IMR-90 (cell line): ENCODE results near the gene SALL4. TPM values are rescaled to one million over a fixed set of nuclear protein-coding genes. Genes with fewer than 3 reads are reported as not detected.
A peak's percentile ranks its signal among the peaks of the same experiment; 100 is the strongest.

Experiments
- ATAC-seq: fragments of 200-7000 bp; cut with Tn5 transposase; 2 replicates; pipeline ENCODE4 v1.9.1; 2020; ENCODE audit warnings: low read depth, mild to moderate bottlenecking, moderate library complexity
- BruUV-seq: library from RNA; stranded (reverse); fragments of 400-500 nt; replicated peaks from 2 replicates; lab custom pipeline; 2021; lab: Mats Ljungman, UMichigan
- CTCF ChIA-PET: fragments of 300-600 bp; formaldehyde crosslinking; extraction: SDS; loops from one replicate; lab custom pipeline; 2021; ENCODE audit warnings: antibody characterized with exemption; lab: Yijun Ruan, JAX
- POLR2A ChIA-PET: fragments of 300-600 bp; sonication (Branson Sonifier 250); formaldehyde crosslinking; loops from one replicate; lab custom pipeline; 2022; ENCODE audit warnings: antibody characterized with exemption; ENCODE audit not compliant: unreplicated experiment; lab: Charles Lee
- DNase-seq: peaks from one replicate; pipeline ENCODE4 v3.0.0; 2013
- H2AFZ ChIP-seq: replicated peaks from 2 replicates; pipeline ENCODE3; 2013; ENCODE audit warnings: low read length, mild to moderate bottlenecking; ENCODE audit not compliant: poor library complexity
- H2AK5ac ChIP-seq: 2 replicates; pipeline ENCODE4 v1.6.1; 2013; ENCODE audit warnings: low read depth, low read length, inconsistent platforms
- H2AK9ac ChIP-seq: replicated peaks from 2 replicates; pipeline ENCODE3; 2013; ENCODE audit warnings: mild to moderate bottlenecking, low read depth, low read length, moderate library complexity; ENCODE audit not compliant: poor library complexity
- H2BK120ac ChIP-seq: 2 replicates; pipeline ENCODE4 v1.6.1; 2013; ENCODE audit warnings: low read depth, low read length, inconsistent platforms
- H2BK15ac ChIP-seq: 3 replicates; pipeline ENCODE4 v1.6.1; 2013; ENCODE audit warnings: low read depth, low read length, inconsistent platforms
- H2BK20ac ChIP-seq: 2 replicates; pipeline ENCODE4 v1.6.1; 2013; ENCODE audit warnings: low read depth, mild to moderate bottlenecking, inconsistent platforms, low read length, moderate library complexity
- H2BK5ac ChIP-seq: 2 replicates; pipeline ENCODE4 v1.6.1; 2013; ENCODE audit warnings: mild to moderate bottlenecking, low read depth, low read length, inconsistent platforms; ENCODE audit not compliant: poor library complexity, severe bottlenecking
- H3K14ac ChIP-seq: replicated peaks from 2 replicates; pipeline ENCODE4 v1.6.1; 2013; ENCODE audit warnings: low read depth, low read length, inconsistent platforms
- H3K18ac ChIP-seq: 2 replicates; pipeline ENCODE4 v1.6.1; 2013; ENCODE audit warnings: low read depth, low read length, control low read depth
- H3K23ac ChIP-seq: 2 replicates; pipeline ENCODE4 v1.6.1; 2013; ENCODE audit warnings: low read depth, low read length, inconsistent platforms
- H3K27ac ChIP-seq: 2 replicates; pipeline ENCODE4 v1.5.1; 2013; ENCODE audit warnings: mild to moderate bottlenecking, control low read depth, low read length; ENCODE audit not compliant: insufficient read depth
- H3K27me3 ChIP-seq: 2 replicates; pipeline ENCODE4 v1.6.1; 2013; ENCODE audit warnings: low read length; ENCODE audit not compliant: control insufficient read depth, insufficient read depth
- H3K36me3 ChIP-seq: 2 replicates; pipeline ENCODE4 v1.6.1; 2013; ENCODE audit warnings: low read length, mixed read lengths; ENCODE audit not compliant: control insufficient read depth, insufficient read depth
- H3K4ac ChIP-seq: 2 replicates; pipeline ENCODE4 v1.6.1; 2013; ENCODE audit warnings: low read depth, low read length, inconsistent platforms
- H3K4me1 ChIP-seq: 2 replicates; pipeline ENCODE4 v1.6.1; 2013; ENCODE audit warnings: low read length, mixed read lengths; ENCODE audit not compliant: control insufficient read depth, insufficient read depth
- H3K4me2 ChIP-seq: 2 replicates; pipeline ENCODE4 v1.6.1; 2013; ENCODE audit warnings: low read depth, mild to moderate bottlenecking, control low read depth, low read length, moderate library complexity
- H3K4me3 ChIP-seq: 2 replicates; pipeline ENCODE4 v1.5.1; 2013; ENCODE audit warnings: low read depth, mild to moderate bottlenecking, control low read depth, low read length, moderate library complexity; ENCODE audit not compliant: insufficient read depth
- H3K56ac ChIP-seq: 2 replicates; pipeline ENCODE4 v1.6.1; 2013; ENCODE audit warnings: low read length, inconsistent platforms; ENCODE audit not compliant: insufficient read depth; ENCODE audit errors: extremely low read depth
- H3K79me1 ChIP-seq, 2 experiments: 2 replicates each; pipeline ENCODE4 v1.6.1; 2013; ENCODE audit warnings: low read length in 2 of 2, inconsistent platforms in 1 of 2, low read depth in 1 of 2
- H3K9ac ChIP-seq: 2 replicates; pipeline ENCODE4 v1.6.1; 2013; ENCODE audit warnings: low read depth, low read length, control low read depth
- H3K9me1 ChIP-seq: 2 replicates; pipeline ENCODE4 v1.6.1; 2013; ENCODE audit warnings: low read length, inconsistent platforms; ENCODE audit not compliant: insufficient read depth
- H3K9me3 ChIP-seq: 2 replicates; pipeline ENCODE4 v1.6.1; 2013; ENCODE audit warnings: low read length; ENCODE audit not compliant: control insufficient read depth, insufficient read depth
- H4K20me1 ChIP-seq: 2 replicates; pipeline ENCODE4 v1.6.1; 2013; ENCODE audit warnings: low read length, inconsistent platforms; ENCODE audit not compliant: insufficient read depth
- H4K5ac ChIP-seq: 2 replicates; pipeline ENCODE4 v1.6.1; 2013; ENCODE audit warnings: mild to moderate bottlenecking, low read depth, low read length, control low read depth
- H4K8ac ChIP-seq, 2 experiments: 2 replicates each; pipeline ENCODE4 v1.6.1; 2013; ENCODE audit warnings: low read depth in 2 of 2, low read length in 2 of 2, control low read depth in 1 of 2, inconsistent platforms in 1 of 2
- H4K91ac ChIP-seq: 2 replicates; pipeline ENCODE4 v1.6.1; 2013; ENCODE audit warnings: low read depth, low read length, inconsistent platforms; ENCODE audit not compliant: insufficient read depth
- BHLHE40 ChIP-seq: fragments of 150-350 bp; IDR thresholded peaks from 2 replicates; pipeline ENCODE4 v1.6.1; 2016; ENCODE audit warnings: mild to moderate bottlenecking, low read depth, low read length
- CEBPB ChIP-seq: IDR thresholded peaks from 2 replicates; pipeline ENCODE4 v1.6.1; 2012; ENCODE audit warnings: low read depth, low read length, improper control_type of control experiment
- CHD1 ChIP-seq: IDR thresholded peaks from 2 replicates; pipeline ENCODE4 v1.6.1; 2012; ENCODE audit warnings: low read depth, low read length, improper control_type of control experiment
- ELK1 ChIP-seq: fragments of 150-350 bp; IDR thresholded peaks from 2 replicates; pipeline ENCODE4 v1.6.1; 2016; ENCODE audit warnings: low read depth, mild to moderate bottlenecking, low read length, moderate library complexity, borderline replicate concordance
- FOS ChIP-seq: fragments of 150-350 bp; IDR thresholded peaks from 2 replicates; pipeline ENCODE4 v1.6.1; 2016; ENCODE audit warnings: low read depth, low read length
- MAFK ChIP-seq: IDR thresholded peaks from 2 replicates; pipeline ENCODE4 v1.6.1; 2012; ENCODE audit warnings: low read depth, low read length, improper control_type of control experiment
- NFE2L2 ChIP-seq: fragments of 150-350 bp; IDR thresholded peaks from 2 replicates; pipeline ENCODE4 v1.6.1; 2016; ENCODE audit warnings: low read depth, mild to moderate bottlenecking, low read length
- RAD21 ChIP-seq: IDR thresholded peaks from 2 replicates; pipeline ENCODE4 v1.6.1; 2012; ENCODE audit warnings: low read length, improper control_type of control experiment
- RFX5 ChIP-seq: IDR thresholded peaks from 2 replicates; pipeline ENCODE4 v1.8.0; 2012; ENCODE audit warnings: low read depth, mild to moderate bottlenecking, low read length, moderate library complexity
- SMC3 ChIP-seq: fragments of 150-350 bp; IDR thresholded peaks from 2 replicates; pipeline ENCODE4 v1.6.1; 2016; ENCODE audit warnings: low read depth, mild to moderate bottlenecking, antibody characterized with exemption, low read length, moderate library complexity
- WGBS, 2 experiments: methylation state at CpG; one replicate each; pipeline versions ENCODE4 v1.1.5 to v1.1.7; 2013; ENCODE audit warnings: missing lambda C conversion rate in 2 of 2; ENCODE audit not compliant: insufficient read length in 1 of 2; ENCODE audit errors: extremely low coverage in 2 of 2; 5-methylcytosine and 5-hydroxymethylcytosine counted together
- dilution Hi-C: fragments of 300-500 bp; cut with HindIII; formaldehyde crosslinking; loops from one replicate; pipeline ENCODE4 v1.14.3; 2018; ENCODE audit warnings: low sequenced_read_pairs; ENCODE audit not compliant: unreplicated experiment
- in situ Hi-C: fragments of 300-500 bp; cut with MboI; formaldehyde crosslinking; loops from 3 replicates; pipeline ENCODE4 v1.14.3; 2019; ENCODE audit warnings: low sequenced_read_pairs, inconsistent platforms, mixed read lengths
- intact Hi-C: fragments of 100-400 bp; cut with micrococcal nuclease; formaldehyde crosslinking; loops from 2 replicates; pipeline ENCODE4 v1.10.0; 2022
- polyA plus RNA-seq, 3 experiments: library from polyadenylated mRNA; depleted of rRNA; stranded (reverse); fragments of >200 nt; gene quantifications; 2 replicates each; pipeline ENCODE4 v1.2.3, GENCODE V29; 2012; ENCODE audit warnings: low replicate concordance in 1 of 3
- total RNA-seq: library from RNA; depleted of rRNA; stranded (reverse); fragments of >200 nt; gene quantifications from 2 replicates; pipeline ENCODE4 v1.2.3, GENCODE V29; 2012

The SALL4 gene
- total and polyA plus RNA-seq, 2 of the 4 experiments (the other 2 are of a cell fraction): not detected

- Histone ChIP-seq H2AK5ac (no peak overlapping the region), H4K8ac (no peak overlapping the region), H3K23ac (no peak overlapping the region), H3K9me3 (no peaks in the 10 kb centered on the region), H3K4me1 (0 out of 2 replicates have a peak, but pooled peaks cover 2% of the 10 kb centered on the region), H4K20me1 (no peaks in the 10 kb centered on the region), H3K18ac (no peak overlapping the region), H2BK120ac (no peak overlapping the region), H3K56ac (no peak overlapping the region), H2AFZ (no peak overlapping the region), H3K14ac (no peak overlapping the region), H2AK9ac (no peak overlapping the region), H3K27me3 (0 out of 2 replicates have a peak, but pooled peaks cover 2% of the 10 kb centered on the region), H3K36me3 (no peaks in the 10 kb centered on the region), H3K79me1 (no peaks in the 10 kb centered on the region), H3K4me3 (no peak overlapping the region), H2BK20ac (no peak overlapping the region), H4K91ac (no peak overlapping the region), H2BK15ac (no peak overlapping the region), H4K5ac (no peak overlapping the region), H3K9ac (no peak overlapping the region), H3K4ac (no peak overlapping the region), H3K4me2 (peak overlapping the region; percentile 45), H3K9me1 (no peaks in the 10 kb centered on the region), H2BK5ac (no peak overlapping the region), H3K27ac (no peak overlapping the region)
- in situ Hi-C loops: no loop called here
- dilution Hi-C loops: no loop called here
- intact Hi-C loops: no loop called here
- TF ChIP-seq BHLHE40: no peak
- TF ChIP-seq CEBPB: peak; percentile 98
- TF ChIP-seq NFE2L2: no peak
- TF ChIP-seq RFX5: no peak
- TF ChIP-seq FOS: peak; percentile 44; the same call in 1 of the 2 replicates
- TF ChIP-seq MAFK: no peak
- TF ChIP-seq CHD1: no peak
- TF ChIP-seq ELK1: no peak
- TF ChIP-seq SMC3: no peak
- no peak for TF ChIP-seq RAD21
- 20% methylated on average over 1 of the region's 3 CpGs; no CpG with 5 or more reads in 1 of the 2 experiments for WGBS, 2 experiments
- BruUV-seq: no TSS peak
- ATAC-seq: peak; percentile 60; the same call in 1 of the 2 replicates
- peak; percentile 81 for DNase-seq
- POLR2A ChIA-PET: no interaction called here
- CTCF ChIA-PET: no interaction called here
Observed at GRCh38 chr20:51811042-51811355, 8.7 kb upstream of the SALL4 start.
